HepG2 (cell line): ENCODE data around the gene ELFN1.

Experiments used
- ARHGAP35 ChIP-seq: sonication (generic); formaldehyde crosslinking; IDR thresholded peaks from 2 replicates; pipeline ENCODE4 v1.9.0; 2022; ENCODE audit warnings: mild to moderate bottlenecking, inconsistent platforms, moderate library complexity, missing genetic modification reagents, borderline replicate concordance
- ATF2 ChIP-seq: sonication (generic); formaldehyde crosslinking; IDR thresholded peaks from 2 replicates; pipeline ENCODE4 v1.4.0; 2020; ENCODE audit warnings: missing genetic modification reagents
- BCL6 ChIP-seq: IDR thresholded peaks from 2 replicates; pipeline ENCODE4 v1.6.1; 2016; ENCODE audit warnings: missing genetic modification reagents, missing compliant biosample characterization
- DNMT1 ChIP-seq: sonication (generic); formaldehyde crosslinking; IDR thresholded peaks from 2 replicates; pipeline ENCODE4 v1.5.1; 2020; ENCODE audit warnings: mild to moderate bottlenecking, missing genetic modification reagents
- GMEB2 ChIP-seq: IDR thresholded peaks from 2 replicates; pipeline ENCODE4 v1.6.1; 2016; ENCODE audit warnings: missing biosample characterization, missing genetic modification reagents, low read depth
- MAX ChIP-seq: IDR thresholded peaks from 2 replicates; pipeline ENCODE4 v1.6.1; 2012; ENCODE audit warnings: inconsistent platforms
- POLR2A ChIP-seq, 2 experiments: IDR thresholded peaks; 2 replicates each; pipeline ENCODE4 v1.6.1; 2011; ENCODE audit warnings: low read depth in 2 of 2, low read length in 2 of 2, mild to moderate bottlenecking in 1 of 2, moderate library complexity in 1 of 2; ENCODE audit not compliant: insufficient read depth in 1 of 2
- TAF1 ChIP-seq: sonication (generic); formaldehyde crosslinking; IDR thresholded peaks from 2 replicates; pipeline ENCODE4 v1.4.0; 2020; ENCODE audit warnings: missing genetic modification reagents
- TGIF2 ChIP-seq: IDR thresholded peaks from 2 replicates; pipeline ENCODE4 v1.6.1; 2016; ENCODE audit warnings: control low read depth, missing compliant biosample characterization

GRCh38 chr7:1767524-1767923 is 97.4 kb downstream of the ELFN1 start:
- TF ChIP-seq POLR2A (IDR thresholded peaks at IDR 0.05; ENCODE audit: insufficient read depth in 1 of 2, low read depth in 2 of 2, low read length in 2 of 2) (no peak), TGIF2 (CRISPR knock-in tag) (no peak), DNMT1 (CRISPR knock-in tag) (no peak), ATF2 (CRISPR knock-in tag) (no peak), GMEB2 (CRISPR knock-in tag) (no peak), BCL6 (CRISPR knock-in tag) (no peak), TAF1 (CRISPR knock-in tag) (no peak), MAX (no peak), ARHGAP35 (CRISPR knock-in tag) (no peak)
